Fibroblast of skin of right biceps (primary cell): Measurements from ENCODE around the gene RASSF1.

Experiments used
- DNase-seq: peaks from one replicate; pipeline ENCODE4 v3.0.0-alpha.2; 2013

The RASSF1 gene

DNA sequence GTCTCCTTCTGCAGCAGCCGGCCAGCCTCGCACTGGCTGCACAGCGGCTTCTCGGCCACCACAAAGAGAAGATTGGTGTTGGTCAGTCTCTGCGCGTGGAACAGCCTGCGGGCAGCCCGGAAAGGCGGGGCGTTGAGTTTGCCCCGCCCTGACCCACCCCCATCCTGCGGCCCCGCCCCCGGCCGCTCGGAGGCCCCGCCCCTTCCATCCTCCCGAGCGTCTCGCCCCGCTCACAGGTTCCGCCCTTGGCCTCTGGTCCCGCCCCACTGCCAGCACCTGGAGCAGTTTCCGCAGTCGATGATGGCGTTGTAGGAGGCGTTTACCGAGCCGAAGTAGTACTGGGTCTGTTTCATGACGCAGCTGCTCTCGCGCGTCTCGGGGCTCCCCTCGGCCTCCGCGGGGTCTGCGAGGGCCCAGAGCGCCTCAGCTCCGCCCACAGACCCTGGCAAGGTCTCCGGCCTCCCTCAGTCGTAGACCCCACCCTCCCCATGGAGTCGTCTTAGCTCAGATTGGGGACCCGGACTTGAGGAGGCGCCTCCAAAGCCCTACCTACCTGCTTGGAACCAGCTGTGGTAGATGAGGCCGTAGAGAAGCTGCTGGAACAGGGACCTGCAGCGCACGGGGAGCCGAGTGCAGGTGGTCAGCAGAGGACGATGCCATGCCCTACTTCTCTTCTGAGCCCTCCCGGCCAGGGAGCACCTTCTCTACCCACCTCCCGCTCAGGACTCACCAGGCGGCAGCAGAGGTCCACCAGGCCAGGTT is 24.6 kb upstream of the RASSF1 start:
- peak; percentile 59 for DNase-seq

DNA sequence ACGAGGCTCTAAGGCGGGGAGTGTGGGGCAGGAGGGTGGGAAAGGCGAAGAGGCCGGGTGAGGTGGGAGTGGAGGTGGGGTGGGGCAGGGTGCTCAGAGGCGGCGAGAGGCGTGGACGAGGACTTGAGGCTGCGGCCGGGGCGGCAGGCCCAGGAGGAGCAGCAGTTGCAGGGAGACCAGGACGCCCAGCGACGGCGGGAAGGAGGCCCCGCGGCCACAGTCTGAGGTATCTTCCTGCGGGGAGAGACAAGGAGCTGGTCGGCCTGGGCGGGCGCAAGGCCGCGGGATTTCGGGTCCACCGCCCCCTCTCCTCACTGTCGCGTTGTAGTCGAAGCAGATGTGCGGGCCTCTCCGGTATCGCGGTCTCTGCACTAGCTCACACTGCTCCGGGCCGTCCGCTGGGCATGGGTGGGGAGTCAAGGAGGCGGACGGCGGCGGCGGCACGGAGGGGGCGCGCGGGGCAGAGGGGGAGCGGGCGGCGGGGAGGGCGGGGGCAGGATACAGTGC is 24.0 kb upstream of the RASSF1 start:
- peak; percentile 28 for DNase-seq

DNA sequence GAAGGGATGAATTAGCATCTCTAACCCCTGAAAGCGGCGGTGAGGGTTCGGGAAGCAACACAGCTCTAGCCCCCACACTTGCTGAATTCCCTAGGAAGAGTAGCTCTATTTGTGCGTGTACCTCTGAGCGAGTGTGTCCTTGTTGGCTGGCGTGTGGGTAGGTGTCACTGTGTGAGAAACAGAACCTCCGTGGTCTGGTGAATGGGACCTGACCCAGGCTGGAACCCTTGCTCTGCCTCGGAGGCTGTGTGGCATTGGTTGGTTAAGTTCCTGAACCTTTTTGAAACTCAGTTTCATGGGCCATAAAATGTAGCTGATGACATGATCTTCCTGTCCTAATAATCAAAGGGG is 19.1 kb upstream of the RASSF1 start:
- no peak for DNase-seq

DNA sequence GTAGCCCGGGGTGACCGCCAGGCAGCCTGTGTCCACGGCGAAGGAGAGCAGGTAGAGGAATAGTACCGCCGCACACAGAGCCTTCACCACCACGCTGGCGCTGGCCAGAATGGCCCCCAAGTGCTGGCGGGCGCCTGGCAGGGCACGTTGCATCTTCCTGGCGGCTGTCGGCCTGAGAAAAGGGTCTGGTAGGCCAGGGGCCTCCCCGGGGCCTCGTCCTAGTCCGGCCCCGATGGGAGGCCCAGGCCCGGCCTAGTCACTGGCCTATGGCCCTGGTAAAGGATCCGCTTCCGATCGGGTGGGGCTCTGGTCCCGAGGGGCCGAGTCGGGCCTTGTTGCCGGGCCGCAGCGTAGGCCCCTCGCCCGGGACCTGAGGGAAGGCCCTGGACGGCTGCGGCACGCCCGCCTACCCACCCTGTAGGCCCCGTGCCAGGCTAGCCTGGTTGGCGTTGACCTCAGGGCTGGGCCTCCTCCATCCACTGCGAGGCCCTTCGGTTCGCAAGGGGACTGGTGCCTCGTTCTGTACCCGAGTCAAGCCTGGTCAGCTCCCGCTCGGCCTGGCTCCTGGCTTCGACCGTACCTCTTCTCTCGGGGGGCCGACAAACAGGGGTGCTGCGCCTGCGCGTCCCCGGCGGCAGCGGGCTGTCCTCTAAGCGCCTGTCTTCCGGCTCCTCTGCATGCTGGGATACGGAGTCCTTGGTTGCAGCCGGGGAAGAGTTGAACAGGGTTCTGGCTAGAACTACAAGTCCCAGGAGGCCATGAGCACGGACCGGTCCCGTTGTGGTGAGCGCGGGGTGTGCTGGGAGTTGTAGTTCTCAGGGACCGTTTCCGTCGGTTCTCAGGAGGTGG is 18.5 kb upstream of the RASSF1 start, which contains the start of gene TMEM115:
Gene TMEM115, minus strand, starts transcription at position 611 of the 849 bp plus-strand sequence. Its CDS starts 458 bp downstream, at position 153.
- DNase-seq: peak; percentile 99

DNA sequence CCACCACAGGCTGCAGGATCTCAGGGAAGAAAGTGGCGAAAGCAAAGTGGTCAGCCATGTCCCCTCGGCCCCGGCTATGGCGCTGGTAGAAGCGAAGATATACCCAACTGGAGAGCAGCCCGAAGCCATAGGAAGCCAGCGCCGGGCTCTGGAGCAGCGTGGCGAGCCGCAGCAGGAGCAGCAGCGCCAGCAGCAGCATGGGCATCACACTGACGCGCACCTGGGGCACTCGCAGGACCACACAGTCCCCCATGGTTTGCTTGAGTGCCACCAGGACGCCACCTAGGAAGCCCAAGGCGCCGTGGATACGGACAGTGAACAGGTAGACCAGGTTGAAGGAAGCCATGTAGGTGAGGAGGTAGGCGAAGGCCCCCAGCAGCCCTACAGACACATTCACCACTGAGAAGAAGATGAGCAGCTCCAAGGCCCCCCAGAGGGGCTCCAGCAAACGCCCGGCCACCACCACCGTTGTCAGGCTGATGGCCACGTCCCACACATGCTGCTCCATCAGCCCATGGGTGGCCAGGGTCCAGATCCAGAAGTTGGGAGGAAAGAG is 17.8 kb upstream of the RASSF1 start:
- no peak for DNase-seq

GRCh38 chr3:50357481-50357880 is 16.8 kb upstream of the RASSF1 start:
- no peak for DNase-seq

GRCh38 chr3:50356553-50356952 is 15.9 kb upstream of the RASSF1 start:
- DNase-seq: no peak

DNA sequence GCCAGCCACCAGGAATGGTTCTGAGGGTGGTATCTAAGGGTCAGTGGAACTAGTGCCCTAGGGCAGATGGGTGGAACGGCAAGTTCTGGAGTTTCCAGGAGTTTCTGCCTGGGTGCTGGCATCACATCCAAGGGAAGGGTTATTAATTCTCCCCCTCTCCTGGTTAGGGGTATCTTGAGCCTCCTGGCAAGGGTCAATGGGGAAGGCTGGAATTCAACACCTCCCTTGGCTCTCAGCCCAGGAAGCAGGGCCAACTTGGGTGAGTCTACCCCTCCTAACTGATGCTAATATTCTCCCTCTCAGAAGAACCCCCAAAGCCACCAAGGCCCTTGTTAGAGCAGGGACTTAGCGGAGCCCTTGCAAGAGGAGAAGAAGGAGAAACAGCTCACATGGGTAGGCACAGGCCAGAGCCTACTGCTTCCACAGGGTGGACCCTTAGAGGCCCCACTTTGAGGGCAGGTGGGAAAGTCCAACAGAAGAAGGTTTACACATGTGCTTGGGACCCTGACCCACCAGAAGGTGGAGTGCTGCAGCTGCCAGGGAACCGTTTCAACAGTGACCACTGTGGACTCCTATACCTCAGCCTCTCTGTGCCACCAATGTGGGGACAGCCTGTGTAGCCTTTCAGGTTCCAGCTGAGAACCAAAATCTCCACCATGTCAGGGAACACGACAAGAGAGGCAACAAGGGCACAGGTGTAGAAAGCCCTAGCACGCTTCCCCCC is 15.4 kb upstream of the RASSF1 start:
- DNase-seq: no peak

DNA sequence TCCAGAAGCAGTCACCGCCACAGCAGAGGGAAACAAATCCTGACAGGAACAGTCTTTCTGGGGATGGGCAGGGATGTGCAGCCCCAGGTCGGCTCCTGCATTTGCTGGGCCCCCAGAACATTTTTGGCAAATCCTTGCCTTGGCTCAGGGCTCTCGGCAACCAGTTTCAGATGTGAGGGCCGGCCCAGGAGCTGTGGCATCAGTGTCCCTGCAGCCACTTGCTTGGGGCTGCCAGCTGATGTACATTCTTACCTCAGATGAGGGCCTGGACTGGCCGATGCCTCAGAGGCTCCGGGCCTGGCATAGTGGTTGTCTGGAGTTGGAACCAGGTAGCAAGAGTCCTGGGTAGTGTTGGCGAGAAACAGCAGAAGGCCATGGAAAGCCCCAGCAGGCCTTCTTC is 14.2 kb upstream of the RASSF1 start:
- DNase-seq: no peak

GRCh38 chr3:50354186-50354764 is 13.6 kb upstream of the RASSF1 start:
- no peak for DNase-seq

GRCh38 chr3:50353245-50354004 is 12.8 kb upstream of the RASSF1 start:
- DNase-seq: no peak

DNA sequence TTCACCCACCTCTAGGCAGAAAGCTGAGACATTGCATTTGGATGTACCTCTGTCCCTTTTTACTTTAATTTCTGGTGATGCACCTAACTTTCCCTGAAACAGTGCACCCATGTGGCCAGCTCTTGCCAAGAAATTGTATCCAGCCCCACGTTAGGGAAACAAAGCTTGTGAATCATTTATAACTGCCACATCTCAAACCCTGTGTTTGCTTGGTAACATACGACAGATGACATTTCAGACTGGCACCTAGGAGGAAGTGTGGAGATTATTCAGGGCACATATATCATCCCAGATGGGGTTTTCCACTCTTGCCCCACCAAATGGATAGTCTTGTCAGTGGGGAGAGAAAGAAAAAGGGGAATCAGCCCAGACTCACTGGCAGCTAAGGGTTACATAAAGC is 12.1 kb upstream of the RASSF1 start:
- DNase-seq: peak; percentile 30

GRCh38 chr3:50351323-50351697 is 10.7 kb upstream of the RASSF1 start:
- DNase-seq: no peak

GRCh38 chr3:50350527-50351322 is 10.1 kb upstream of the RASSF1 start, which contains the start of the genes CYB561D2 and NPRL2:
CYB561D2 (plus strand) TSS chr3:50350862; CDS start chr3:50351434, 572 bp downstream.
NPRL2 (minus strand) TSS chr3:50350775; CDS start chr3:50350652, 123 bp downstream.
- peak; percentile 91 for DNase-seq

GRCh38 chr3:50350213-50350526 is 9.5 kb upstream of the RASSF1 start:
- DNase-seq: no peak

DNA sequence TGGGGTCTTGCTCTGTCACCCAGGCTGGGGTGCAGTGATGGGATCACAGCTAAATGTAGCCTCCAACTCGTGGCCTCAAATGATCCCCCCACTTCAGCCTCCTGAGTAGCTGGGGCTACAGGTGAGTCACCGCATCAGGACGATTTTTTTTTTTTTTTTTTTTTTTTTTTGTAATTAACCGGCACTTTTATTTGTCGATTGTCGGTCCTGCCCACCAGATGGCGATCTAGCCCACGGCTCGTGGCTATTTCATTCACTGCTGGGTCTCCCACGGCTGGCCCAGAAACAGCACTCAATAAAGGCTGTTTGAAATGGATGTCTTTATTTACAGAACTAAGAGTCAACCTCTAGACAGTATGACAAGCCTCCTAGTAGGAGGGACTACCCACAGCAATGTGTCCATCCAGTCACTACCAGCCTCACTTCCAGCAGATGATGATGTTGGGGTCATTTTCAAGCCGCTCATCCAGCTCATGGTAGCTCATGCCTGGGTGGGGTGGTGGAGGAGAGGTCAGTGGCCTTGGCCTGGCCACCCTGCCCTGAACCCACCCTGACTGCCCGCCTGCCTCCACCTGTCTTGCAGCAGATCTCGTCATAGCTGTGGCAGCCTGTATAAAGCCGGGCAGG is 6.7 kb upstream of the RASSF1 start:
- peak; percentile 76 for DNase-seq

DNA sequence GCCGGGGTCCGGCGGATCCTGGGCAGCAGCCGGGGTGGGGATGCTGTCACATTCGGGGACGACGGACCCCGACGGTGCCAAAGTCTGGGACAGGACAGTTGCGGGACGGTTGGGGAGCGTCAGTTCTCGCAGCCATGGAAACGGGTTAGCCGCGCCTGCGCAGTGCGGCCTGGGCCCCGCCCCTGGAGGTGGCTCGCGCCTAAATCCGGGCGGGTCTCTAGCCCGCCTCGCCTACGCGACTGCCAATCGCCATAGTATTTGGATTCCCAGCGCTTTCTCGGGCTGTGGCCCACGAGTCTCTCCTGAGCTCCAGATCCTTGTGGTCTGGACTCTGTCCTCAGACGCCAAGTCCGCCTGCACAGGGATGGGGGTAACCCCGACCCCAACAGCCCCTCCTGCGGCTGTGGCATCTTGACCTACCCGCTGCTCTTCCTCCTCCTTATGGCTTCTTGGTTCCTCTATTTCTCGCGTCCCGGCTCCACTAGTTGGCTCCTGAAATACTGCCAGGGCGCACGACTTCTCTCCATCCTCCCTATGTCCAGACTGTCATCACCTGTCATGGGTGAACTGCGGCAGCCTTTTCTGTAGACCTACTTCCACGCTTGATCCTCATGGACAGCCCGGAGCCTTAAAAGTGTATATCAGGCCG is 5.1 kb upstream of the RASSF1 start, which contains the start of gene ZMYND10:
Gene ZMYND10, minus strand, starts transcription at position 147 of the 649 bp plus-strand sequence. CDS start 153 bp downstream, outside the sequence.
- peak; percentile 51 for DNase-seq

DNA sequence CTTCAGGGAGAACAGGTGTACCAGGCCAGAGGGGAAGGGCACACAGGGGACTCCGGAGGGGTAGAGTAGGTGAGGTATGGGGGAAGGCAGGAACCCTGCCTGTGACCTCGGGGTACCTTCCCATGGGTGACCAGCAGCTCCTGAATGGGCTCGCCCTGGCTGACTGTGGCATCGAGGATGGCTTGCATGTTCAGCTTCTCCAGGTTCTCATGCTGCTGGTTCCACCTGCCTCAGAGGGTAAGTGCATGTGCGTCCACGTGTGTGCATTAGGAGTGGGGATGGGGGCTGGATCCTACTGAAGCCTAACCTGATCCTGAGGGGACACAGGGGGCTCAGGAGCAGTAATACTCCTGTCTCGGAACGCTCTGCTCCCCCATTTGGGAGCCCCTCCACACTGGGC is 4.4 kb upstream of the RASSF1 start:
- DNase-seq: no peak

DNA sequence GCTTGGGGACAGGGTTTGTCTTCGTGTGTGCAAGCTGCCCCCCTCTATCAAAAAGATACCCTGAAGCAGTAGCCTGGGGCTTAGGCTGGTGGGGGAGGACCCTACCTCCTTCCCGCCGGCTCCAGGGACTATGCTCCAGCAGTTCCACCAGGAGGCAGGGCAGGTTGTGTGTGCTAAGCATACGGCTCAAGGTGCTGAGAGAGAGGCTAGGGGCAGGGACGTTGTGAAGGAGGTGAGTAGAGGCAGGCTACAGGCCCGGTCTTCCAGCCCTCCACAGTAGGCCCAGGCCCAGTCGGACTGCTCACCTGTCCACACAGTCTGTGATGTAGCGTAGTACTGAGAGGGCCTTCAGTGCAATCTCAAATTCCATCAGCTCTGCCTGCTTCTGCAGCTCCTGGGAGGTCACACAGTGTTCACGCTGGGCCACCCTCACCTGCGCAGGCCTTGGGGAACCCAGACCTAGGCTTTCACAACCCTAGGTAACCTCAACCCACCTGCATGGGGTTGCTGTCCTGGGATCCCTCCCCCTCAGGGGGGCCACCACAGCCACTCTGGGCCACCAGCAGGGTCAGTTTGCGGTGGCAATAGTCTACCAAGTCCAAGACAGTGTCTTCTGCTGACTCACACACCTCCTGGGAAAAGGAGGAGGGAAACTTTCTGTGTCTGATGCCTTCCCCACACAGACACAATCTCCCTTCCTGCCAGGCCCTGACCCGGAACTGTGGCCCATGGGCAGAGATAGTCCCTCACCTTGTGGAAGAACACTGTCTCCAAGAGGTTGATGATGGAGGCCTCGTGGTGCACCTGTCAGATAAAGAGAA is 2.4 kb upstream of the RASSF1 start:
- no peak for DNase-seq
